IMR-90 (cell line): ENCODE measurements around the gene PHLDA2.

Experiments used
- BHLHE40 ChIP-seq: fragments of 150-350 bp; IDR thresholded peaks from 2 replicates; pipeline ENCODE4 v1.6.1; 2016; ENCODE audit warnings: mild to moderate bottlenecking, low read depth, low read length
- CEBPB ChIP-seq: IDR thresholded peaks from 2 replicates; pipeline ENCODE4 v1.6.1; 2012; ENCODE audit warnings: low read depth, low read length, improper control_type of control experiment
- CHD1 ChIP-seq: IDR thresholded peaks from 2 replicates; pipeline ENCODE4 v1.6.1; 2012; ENCODE audit warnings: low read depth, low read length, improper control_type of control experiment
- FOS ChIP-seq: fragments of 150-350 bp; IDR thresholded peaks from 2 replicates; pipeline ENCODE4 v1.6.1; 2016; ENCODE audit warnings: low read depth, low read length
- MAZ ChIP-seq: IDR thresholded peaks from 2 replicates; pipeline ENCODE4 v1.6.1; 2012; ENCODE audit warnings: low read depth, mild to moderate bottlenecking, low read length, improper control_type of control experiment, moderate library complexity, borderline replicate concordance
- POLR2A ChIP-seq: IDR thresholded peaks from 2 replicates; pipeline ENCODE4 v1.6.1; 2012; ENCODE audit warnings: mild to moderate bottlenecking, low read depth, low read length
- RAD21 ChIP-seq: IDR thresholded peaks from 2 replicates; pipeline ENCODE4 v1.6.1; 2012; ENCODE audit warnings: low read length, improper control_type of control experiment
- RCOR1 ChIP-seq: IDR thresholded peaks from 2 replicates; pipeline ENCODE4 v1.6.1; 2012; ENCODE audit warnings: mild to moderate bottlenecking, low read length, improper control_type of control experiment; ENCODE audit not compliant: insufficient replicate concordance
- RFX5 ChIP-seq: IDR thresholded peaks from 2 replicates; pipeline ENCODE4 v1.8.0; 2012; ENCODE audit warnings: low read depth, mild to moderate bottlenecking, low read length, moderate library complexity
- SMC3 ChIP-seq: fragments of 150-350 bp; IDR thresholded peaks from 2 replicates; pipeline ENCODE4 v1.6.1; 2016; ENCODE audit warnings: low read depth, mild to moderate bottlenecking, antibody characterized with exemption, low read length, moderate library complexity
- TF ChIP-seq, protein P1 (sequence below): conservative IDR thresholded peaks from 2 replicates; pipeline ENCODE4 v1.5.1; 2012; ENCODE audit warnings: mild to moderate bottlenecking, low read depth, low read length, improper control_type of control experiment
- TF ChIP-seq, protein P2 (sequence below): fragments of 150-350 bp; IDR thresholded peaks from 2 replicates; pipeline ENCODE4 v1.6.1; 2017; ENCODE audit warnings: mild to moderate bottlenecking, antibody characterized with exemption, low read length, low read depth
- TF ChIP-seq, protein P3 (sequence below): fragments of 150-350 bp; IDR thresholded peaks from 2 replicates; pipeline ENCODE4 v1.6.1; 2016; ENCODE audit warnings: low read depth, mild to moderate bottlenecking, low read length, moderate library complexity, borderline replicate concordance

DNA sequence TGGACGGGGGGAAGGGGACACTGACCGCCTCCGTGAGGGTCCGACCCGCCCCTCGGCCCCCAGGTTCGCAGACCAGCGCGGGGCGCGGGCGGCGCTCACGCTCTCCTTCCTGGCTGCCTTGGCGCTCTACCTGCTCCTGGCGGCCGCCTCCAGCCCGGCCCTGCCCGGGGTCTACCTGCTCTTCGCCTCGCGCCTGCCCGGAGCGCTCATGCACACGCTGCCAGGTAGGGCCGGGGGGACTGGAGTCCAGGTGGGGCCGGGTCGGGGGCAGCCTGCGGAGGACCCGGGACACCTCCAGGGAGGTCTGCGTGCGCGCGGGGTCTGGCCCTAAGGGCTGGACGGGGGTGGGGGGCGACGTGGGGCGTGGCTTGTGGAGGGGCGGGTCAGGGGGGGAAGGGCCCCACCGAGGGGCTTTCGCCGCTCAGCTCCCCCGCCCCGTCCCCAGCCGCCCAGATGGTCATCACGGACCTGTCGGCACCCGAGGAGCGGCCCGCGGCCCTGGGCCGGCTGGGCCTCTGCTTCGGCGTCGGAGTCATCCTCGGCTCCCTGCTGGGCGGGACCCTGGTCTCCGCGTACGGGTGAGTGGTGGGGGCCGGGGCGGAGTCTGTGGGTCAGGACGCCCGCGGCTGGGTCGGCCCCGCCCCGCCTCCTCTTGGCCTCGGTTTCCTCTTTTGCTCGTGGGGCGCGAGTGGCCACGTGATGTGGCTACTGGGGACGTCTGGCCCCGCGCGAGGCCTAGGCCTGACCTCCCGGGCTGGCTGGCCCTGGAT lies 19.9 kb downstream of the PHLDA2 start:
- TF ChIP-seq, protein P1, sequence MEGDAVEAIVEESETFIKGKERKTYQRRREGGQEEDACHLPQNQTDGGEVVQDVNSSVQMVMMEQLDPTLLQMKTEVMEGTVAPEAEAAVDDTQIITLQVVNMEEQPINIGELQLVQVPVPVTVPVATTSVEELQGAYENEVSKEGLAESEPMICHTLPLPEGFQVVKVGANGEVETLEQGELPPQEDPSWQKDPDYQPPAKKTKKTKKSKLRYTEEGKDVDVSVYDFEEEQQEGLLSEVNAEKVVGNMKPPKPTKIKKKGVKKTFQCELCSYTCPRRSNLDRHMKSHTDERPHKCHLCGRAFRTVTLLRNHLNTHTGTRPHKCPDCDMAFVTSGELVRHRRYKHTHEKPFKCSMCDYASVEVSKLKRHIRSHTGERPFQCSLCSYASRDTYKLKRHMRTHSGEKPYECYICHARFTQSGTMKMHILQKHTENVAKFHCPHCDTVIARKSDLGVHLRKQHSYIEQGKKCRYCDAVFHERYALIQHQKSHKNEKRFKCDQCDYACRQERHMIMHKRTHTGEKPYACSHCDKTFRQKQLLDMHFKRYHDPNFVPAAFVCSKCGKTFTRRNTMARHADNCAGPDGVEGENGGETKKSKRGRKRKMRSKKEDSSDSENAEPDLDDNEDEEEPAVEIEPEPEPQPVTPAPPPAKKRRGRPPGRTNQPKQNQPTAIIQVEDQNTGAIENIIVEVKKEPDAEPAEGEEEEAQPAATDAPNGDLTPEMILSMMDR, result no peak
- no peak for TF ChIP-seq CEBPB
- no peak for TF ChIP-seq POLR2A
- TF ChIP-seq, protein P2, sequence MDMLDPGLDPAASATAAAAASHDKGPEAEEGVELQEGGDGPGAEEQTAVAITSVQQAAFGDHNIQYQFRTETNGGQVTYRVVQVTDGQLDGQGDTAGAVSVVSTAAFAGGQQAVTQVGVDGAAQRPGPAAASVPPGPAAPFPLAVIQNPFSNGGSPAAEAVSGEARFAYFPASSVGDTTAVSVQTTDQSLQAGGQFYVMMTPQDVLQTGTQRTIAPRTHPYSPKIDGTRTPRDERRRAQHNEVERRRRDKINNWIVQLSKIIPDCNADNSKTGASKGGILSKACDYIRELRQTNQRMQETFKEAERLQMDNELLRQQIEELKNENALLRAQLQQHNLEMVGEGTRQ, result no peak
- no peak for TF ChIP-seq SMC3
- no peak for TF ChIP-seq MAZ
- TF ChIP-seq FOS, result no peak
- TF ChIP-seq, protein P3, sequence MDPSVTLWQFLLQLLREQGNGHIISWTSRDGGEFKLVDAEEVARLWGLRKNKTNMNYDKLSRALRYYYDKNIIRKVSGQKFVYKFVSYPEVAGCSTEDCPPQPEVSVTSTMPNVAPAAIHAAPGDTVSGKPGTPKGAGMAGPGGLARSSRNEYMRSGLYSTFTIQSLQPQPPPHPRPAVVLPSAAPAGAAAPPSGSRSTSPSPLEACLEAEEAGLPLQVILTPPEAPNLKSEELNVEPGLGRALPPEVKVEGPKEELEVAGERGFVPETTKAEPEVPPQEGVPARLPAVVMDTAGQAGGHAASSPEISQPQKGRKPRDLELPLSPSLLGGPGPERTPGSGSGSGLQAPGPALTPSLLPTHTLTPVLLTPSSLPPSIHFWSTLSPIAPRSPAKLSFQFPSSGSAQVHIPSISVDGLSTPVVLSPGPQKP, result no peak
- no peak for TF ChIP-seq BHLHE40
- no peak for TF ChIP-seq RFX5
- no peak for TF ChIP-seq RCOR1
- TF ChIP-seq RAD21, result no peak
- no peak for TF ChIP-seq CHD1
